Measurements from ENCODE around the gene APOD.

Gene APOD

DNA sequence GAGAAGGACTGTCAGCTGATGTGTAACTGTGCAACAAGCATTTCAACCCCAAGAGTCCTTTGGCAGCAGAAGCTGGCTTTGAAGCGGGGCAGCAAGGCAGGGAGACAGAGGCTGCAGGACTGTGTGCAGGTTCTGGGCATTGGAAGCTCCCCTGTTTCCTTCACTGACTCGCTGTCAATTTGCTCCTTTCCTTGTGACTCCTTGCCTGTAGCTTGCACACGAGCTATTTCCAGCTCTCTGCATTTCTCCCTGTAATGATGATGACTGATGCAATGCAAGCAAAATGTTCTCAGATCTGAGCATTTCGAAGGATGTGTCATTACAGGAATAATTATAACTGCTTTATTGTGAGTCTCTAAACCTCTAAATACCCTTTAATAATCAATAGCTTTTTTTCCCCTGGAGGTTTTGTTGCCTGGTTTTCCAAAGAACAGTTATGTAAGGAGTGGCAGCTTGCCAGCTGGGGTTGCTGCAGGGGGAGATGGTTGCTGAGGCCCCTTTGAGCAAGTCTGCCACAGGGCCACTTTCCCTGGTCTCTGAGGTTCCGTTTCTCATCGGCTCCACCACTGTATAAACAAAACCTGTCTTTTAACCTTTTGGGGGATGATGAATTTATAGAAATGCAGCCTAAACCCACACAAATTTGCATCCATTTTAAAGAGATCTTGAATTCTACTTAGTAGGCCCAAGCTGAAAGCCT, 2.8 kb downstream of the APOD start:
- peaks cover 0 to 3% (median 0%) of the 10 kb centered on the region in 4 donors for H3K4me1 ChIP-seq

GRCh38 chr3:195579281-195579680, 4.5 kb downstream of the APOD start:
- peak in 1 of 2 donors; percentile 52 for DNase-seq
- Histone ChIP-seq H3K4me3 (no peak overlapping the region), H3K36me3 (peaks cover 0 to 4% (median 0%) of the 10 kb centered on the region in 3 donors), H3K27ac (no peak overlapping the region), H3K4me1 (peaks cover 0 to under 1% (median 0%) of the 10 kb centered on the region in 4 donors), H3K27me3 (no peaks in the 10 kb centered on the region), H3K9me3 (no peaks in the 10 kb centered on the region)
- TF ChIP-seq, protein P1, sequence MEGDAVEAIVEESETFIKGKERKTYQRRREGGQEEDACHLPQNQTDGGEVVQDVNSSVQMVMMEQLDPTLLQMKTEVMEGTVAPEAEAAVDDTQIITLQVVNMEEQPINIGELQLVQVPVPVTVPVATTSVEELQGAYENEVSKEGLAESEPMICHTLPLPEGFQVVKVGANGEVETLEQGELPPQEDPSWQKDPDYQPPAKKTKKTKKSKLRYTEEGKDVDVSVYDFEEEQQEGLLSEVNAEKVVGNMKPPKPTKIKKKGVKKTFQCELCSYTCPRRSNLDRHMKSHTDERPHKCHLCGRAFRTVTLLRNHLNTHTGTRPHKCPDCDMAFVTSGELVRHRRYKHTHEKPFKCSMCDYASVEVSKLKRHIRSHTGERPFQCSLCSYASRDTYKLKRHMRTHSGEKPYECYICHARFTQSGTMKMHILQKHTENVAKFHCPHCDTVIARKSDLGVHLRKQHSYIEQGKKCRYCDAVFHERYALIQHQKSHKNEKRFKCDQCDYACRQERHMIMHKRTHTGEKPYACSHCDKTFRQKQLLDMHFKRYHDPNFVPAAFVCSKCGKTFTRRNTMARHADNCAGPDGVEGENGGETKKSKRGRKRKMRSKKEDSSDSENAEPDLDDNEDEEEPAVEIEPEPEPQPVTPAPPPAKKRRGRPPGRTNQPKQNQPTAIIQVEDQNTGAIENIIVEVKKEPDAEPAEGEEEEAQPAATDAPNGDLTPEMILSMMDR (IDR thresholded peaks at IDR 0.05), result no peak
- intact Hi-C loops (cut with DNase I; ENCODE audit: low total_unique reads), result no loop called here

More for the DNA sequence above, 2.8 kb downstream of the APOD start:
- no peak overlapping the region for H3K4me3 ChIP-seq
- H3K27ac ChIP-seq, result no peak overlapping the region
- no peaks in the 10 kb centered on the region for H3K27me3 ChIP-seq
- H3K36me3 ChIP-seq, result no peaks in the 10 kb centered on the region
- no peak for DNase-seq
- TF ChIP-seq, protein P1 (IDR thresholded peaks at IDR 0.05), result no peak
- no peaks in the 10 kb centered on the region for H3K9me3 ChIP-seq
- intact Hi-C loops (cut with DNase I; ENCODE audit: low total_unique reads), result no loop called here

DNA sequence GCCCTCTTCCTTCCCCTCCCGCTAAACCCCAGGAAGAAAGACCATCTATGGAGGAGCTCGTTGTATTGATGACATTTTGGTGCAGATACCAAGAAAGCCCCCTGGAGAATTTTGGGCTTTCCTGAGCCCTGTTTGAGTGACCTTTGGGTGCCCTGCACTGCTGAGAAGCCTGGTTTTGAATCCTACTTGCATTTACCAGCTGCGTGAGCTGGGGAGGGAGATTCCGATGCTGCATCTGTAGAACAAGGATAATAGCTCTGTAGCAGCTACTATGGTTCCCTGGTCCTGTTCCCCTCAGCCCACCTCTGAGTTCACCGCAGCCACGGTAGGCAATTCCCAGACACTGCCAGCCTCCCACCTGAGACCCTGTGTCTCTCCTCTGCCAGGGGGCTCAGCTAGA, 5.2 kb downstream of the APOD start:
- H3K4me1 ChIP-seq, result no peaks in the 10 kb centered on the region
- intact Hi-C loops (cut with DNase I; ENCODE audit: low total_unique reads), result no loop called here
- no peak overlapping the region for H3K4me3 ChIP-seq
- H3K9me3 ChIP-seq, result no peaks in the 10 kb centered on the region
- no peak overlapping the region for H3K27ac ChIP-seq
- DNase-seq, result no peak
- H3K36me3 ChIP-seq, result peaks cover 0 to 12% (median 0%) of the 10 kb centered on the region in 3 donors
- TF ChIP-seq, protein P1 (IDR thresholded peaks at IDR 0.05), result no peak
- no peaks in the 10 kb centered on the region for H3K27me3 ChIP-seq

DNA sequence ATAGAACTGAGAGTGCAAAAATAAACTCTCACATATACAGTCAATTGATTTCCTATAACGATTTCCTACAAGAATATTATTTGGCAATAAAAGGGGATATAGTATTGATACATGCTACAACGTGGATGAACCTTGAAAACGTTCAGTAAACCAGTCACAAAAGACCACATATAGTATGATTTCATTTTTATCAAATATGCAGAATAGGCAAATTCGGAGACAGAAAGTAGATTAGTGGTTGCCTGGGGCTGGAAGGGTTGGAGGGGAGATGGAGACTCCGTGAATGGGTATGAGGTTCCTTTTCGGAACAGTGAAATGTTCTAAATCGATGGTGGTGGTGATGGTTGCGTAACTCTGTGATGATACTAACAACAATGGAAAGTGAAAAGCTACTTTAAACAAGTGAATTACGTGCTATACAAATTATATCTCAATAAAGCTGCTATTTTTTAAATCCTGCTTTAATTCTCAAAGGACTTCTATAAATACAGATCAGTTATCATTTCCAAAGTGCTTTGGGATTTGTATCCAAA, 6.0 kb downstream of the APOD start:
- intact Hi-C loops (cut with DNase I; ENCODE audit: low total_unique reads), result no loop called here

DNA sequence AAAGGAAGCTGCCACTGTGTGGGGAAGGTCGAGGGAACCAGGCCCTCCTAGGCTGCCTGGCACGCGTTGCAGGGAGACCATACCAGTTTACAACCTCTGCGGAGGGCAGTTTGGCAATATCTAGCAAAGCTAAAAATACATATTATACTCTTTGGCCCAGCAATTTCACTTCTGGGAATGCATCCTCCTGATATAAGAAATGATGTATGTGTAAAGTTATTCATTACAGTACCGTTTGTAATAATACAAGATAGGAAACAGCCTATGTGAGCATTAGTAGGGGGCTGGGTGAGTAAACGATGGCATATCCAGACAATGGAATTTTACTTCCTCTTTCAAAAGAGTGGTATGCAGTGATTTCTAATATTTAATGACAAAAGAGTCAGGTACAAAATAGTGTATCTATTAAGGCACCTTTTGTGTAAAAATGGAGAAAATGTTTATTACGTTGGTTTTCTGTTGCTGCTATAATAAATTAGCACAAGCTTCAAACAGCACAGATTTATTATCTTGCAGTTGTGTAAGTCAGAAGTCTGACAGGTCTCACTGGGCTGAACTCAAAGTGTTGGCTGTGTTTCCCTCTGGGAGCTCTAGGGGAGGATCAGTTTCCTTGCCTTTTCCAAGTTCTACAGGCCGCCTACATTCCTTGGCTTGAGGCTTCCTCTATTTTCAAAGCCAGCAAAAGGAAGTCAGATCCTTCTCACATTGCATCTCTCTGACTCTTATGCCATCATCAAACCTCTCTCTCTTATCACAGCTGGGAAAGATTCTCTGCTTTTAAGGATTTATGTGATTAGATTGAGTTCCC, 9.0 kb downstream of the APOD start:
- peak in 1 of 2 donors; percentile 49 for DNase-seq
- Histone ChIP-seq H3K9me3 (no peaks in the 10 kb centered on the region), H3K4me1 (no peaks in the 10 kb centered on the region), H3K4me3 (no peak overlapping the region), H3K36me3 (peaks cover 0 to 12% (median 0%) of the 10 kb centered on the region in 3 donors), H3K27ac (no peak overlapping the region), H3K27me3 (no peaks in the 10 kb centered on the region)
- intact Hi-C loops (cut with DNase I; ENCODE audit: low total_unique reads), result no loop called here
- TF ChIP-seq, protein P1 (IDR thresholded peaks at IDR 0.05), result no peak

More for the DNA sequence above, 6.0 kb downstream of the APOD start:
- DNase-seq, result peak in 1 of 2 donors; percentile 2
- Histone ChIP-seq H3K9me3 (no peaks in the 10 kb centered on the region), H3K4me3 (no peak overlapping the region), H3K27ac (no peak overlapping the region), H3K27me3 (no peaks in the 10 kb centered on the region), H3K36me3 (peaks cover 0 to 12% (median 0%) of the 10 kb centered on the region in 3 donors), H3K4me1 (no peaks in the 10 kb centered on the region)
- TF ChIP-seq, protein P1 (IDR thresholded peaks at IDR 0.05), result no peak
